ENCODE measurements around the gene SRBD1.

- TF ChIP-seq POLR2A (IDR thresholded peaks at IDR 0.05) (no peak), CTCF (IDR thresholded peaks at IDR 0.05) (no peak)
Measured at GRCh38 chr2:45637440-45637839, 26.4 kb upstream of the SRBD1 start.

Data from lower leg skin (tissue), 3 donors.